Activated naive CD8-positive, alpha-beta T cell treated with anti-CD3 and anti-CD28 coated beads for 36 hours (primary cell): ENCODE data around the gene CALD1. TPM values are rescaled to one million over a fixed set of nuclear protein-coding genes. Genes with fewer than 3 reads are reported as not detected.
A peak's percentile ranks its signal among the peaks of the same experiment; 100 is the strongest.

Experiments
- DNase-seq: peaks from one replicate; pipeline ENCODE4 v3.0.0; 2021
- H3K27ac Mint-ChIP-seq: one replicate; pipeline ENCODE4 v1.8.0; 2022; ENCODE audit warnings: mild to moderate bottlenecking, moderate library complexity, mixed read lengths
- H3K27me3 Mint-ChIP-seq: one replicate; pipeline ENCODE4 v1.8.0; 2022; ENCODE audit warnings: mild to moderate bottlenecking, mixed read lengths
- H3K36me3 Mint-ChIP-seq: one replicate; pipeline ENCODE4 v1.8.0; 2021; ENCODE audit warnings: mild to moderate bottlenecking, mixed read lengths
- H3K4me1 Mint-ChIP-seq: one replicate; pipeline ENCODE4 v1.8.0; 2021; ENCODE audit warnings: mixed read lengths
- H3K4me3 Mint-ChIP-seq: one replicate; pipeline ENCODE4 v1.8.0; 2022; ENCODE audit warnings: mild to moderate bottlenecking, moderate library complexity, mixed read lengths
- H3K9me3 Mint-ChIP-seq: one replicate; pipeline ENCODE4 v1.8.0; 2022; ENCODE audit warnings: mixed read lengths
- total RNA-seq, 2 experiments: library from RNA; stranded (reverse); gene quantifications; one replicate each; pipeline ENCODE4 v1.2.3, GENCODE V29; 2021

The CALD1 gene
- total RNA-seq, 2 experiments from 2014 or later: 1.1 TPM

DNA sequence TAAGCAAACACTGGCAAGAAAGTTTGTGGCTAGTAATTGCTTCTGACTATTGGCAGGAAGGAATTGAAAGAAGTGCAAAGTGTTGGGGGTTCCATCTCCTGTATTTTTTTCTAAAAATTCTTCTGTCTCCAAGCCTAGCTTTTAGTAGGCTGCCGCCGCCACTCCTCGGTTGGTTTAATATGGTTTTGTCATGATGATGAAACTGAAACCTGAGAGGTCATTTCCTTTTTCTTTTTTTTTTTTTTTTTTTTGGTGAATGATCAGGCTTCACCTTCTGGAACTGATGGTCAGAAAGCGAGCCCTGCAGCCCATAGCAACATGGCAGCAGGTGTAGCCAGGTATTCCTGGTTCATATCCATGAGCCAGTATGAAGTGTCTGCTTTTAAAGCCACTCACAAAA, 131.5 kb downstream of the CALD1 start:
- Mint-ChIP-seq H3K4me3 (no peak overlapping the region), H3K27me3 (no peaks in the 10 kb centered on the region), H3K27ac (no peak overlapping the region), H3K4me1 (peaks cover 7% of the 10 kb centered on the region), H3K36me3 (no peaks in the 10 kb centered on the region), H3K9me3 (no peaks in the 10 kb centered on the region)
- DNase-seq: no peak

DNA sequence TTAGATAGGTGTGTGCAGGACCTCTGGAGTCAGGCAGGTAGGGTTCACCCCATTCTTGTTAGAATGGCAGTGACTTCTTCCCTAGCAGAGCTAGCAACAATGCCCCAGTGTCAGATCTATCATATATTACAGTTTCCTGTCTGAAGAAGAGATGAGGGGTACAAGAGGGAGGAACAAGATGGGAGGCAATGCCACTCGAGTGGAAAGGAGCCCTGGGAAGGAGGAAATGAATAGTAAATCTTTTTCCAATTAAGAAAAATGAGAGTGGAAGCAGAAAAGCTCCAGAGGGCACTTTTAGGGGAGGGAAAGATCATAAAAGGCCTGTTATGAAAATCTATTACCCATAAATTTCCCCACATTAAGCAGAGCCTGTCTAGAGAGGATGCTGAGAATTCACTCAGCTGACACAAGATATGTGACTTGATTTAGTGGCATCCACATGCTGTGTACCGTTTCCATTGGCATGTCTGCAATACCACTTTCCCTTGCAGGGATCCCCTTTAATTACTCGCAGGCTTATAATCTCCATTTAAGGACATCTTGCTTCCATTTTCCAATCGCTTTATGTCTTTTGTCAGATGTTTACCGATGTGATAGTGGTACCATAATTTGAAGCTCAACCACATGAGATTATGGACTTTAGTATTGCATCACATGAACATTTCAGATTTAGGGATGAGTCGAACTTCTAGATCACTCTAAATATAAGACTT, 136.9 kb downstream of the CALD1 start:
- Mint-ChIP-seq H3K27ac (no peak overlapping the region), H3K27me3 (no peaks in the 10 kb centered on the region), H3K4me3 (no peak overlapping the region), H3K36me3 (no peaks in the 10 kb centered on the region), H3K9me3 (no peaks in the 10 kb centered on the region), H3K4me1 (peaks cover 16% of the 10 kb centered on the region)
- no peak for DNase-seq

DNA sequence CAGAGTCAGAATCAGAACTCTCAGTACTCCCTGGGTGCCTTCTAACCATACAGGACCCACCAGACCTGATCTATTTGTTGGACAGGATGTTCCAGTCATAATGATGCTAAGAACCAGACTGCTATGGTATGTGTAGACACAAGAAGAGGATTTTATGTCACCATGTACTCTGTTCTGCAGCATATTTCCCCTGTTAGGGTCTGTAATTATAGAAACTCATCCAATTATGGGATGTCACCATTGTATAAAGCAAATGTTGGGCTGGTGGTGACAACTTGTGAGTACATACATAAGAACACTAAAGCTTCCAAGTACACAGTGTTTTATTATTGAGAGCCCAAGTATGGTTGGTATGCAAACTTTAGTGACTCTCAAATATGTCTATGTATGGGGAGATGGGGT, 139.8 kb downstream of the CALD1 start:
- H3K27ac Mint-ChIP-seq: no peak overlapping the region
- H3K4me3 Mint-ChIP-seq: no peak overlapping the region
- no peak for DNase-seq
- H3K36me3 Mint-ChIP-seq: no peaks in the 10 kb centered on the region
- peaks cover 16% of the 10 kb centered on the region for H3K4me1 Mint-ChIP-seq
- no peaks in the 10 kb centered on the region for H3K27me3 Mint-ChIP-seq
- no peaks in the 10 kb centered on the region for H3K9me3 Mint-ChIP-seq

DNA sequence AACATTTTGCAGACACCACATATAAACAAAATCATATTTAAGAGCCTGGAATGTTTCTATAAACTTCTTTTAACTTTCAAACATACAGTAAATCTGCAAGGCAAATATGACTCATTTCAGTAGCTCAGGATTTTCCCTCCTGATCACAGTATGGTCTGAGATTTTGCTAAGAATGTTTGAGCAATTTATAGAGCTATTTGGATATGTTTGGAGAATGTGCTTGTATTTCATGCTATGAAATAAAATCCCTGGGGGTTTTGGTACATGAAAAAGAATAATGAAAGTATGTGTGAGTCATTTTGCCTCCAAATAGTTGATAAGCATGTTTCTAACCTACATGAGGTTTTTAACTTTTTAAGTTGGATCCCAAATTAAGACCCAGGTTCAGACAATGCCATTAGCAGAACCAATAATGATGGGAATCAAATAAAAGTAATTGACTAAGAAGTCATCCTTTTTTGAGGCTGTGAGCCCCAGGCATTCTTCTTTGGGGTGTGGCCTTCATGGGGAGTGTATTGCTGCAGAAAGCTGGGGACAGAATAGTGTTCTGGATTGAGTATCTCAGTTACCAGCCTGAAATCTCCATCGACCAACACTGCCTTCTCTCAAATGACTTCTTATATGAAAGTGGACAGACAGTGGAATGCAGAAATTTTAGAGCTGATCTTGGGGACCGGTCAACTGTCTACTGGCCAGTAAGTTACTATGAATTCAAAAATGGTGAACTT, 140.8 kb downstream of the CALD1 start:
- Mint-ChIP-seq H3K4me1 (peaks cover 16% of the 10 kb centered on the region), H3K36me3 (no peaks in the 10 kb centered on the region), H3K27me3 (no peaks in the 10 kb centered on the region), H3K27ac (peak overlapping the region; percentile 8), H3K4me3 (no peak overlapping the region), H3K9me3 (peaks cover 1% of the 10 kb centered on the region)
- DNase-seq: no peak

DNA sequence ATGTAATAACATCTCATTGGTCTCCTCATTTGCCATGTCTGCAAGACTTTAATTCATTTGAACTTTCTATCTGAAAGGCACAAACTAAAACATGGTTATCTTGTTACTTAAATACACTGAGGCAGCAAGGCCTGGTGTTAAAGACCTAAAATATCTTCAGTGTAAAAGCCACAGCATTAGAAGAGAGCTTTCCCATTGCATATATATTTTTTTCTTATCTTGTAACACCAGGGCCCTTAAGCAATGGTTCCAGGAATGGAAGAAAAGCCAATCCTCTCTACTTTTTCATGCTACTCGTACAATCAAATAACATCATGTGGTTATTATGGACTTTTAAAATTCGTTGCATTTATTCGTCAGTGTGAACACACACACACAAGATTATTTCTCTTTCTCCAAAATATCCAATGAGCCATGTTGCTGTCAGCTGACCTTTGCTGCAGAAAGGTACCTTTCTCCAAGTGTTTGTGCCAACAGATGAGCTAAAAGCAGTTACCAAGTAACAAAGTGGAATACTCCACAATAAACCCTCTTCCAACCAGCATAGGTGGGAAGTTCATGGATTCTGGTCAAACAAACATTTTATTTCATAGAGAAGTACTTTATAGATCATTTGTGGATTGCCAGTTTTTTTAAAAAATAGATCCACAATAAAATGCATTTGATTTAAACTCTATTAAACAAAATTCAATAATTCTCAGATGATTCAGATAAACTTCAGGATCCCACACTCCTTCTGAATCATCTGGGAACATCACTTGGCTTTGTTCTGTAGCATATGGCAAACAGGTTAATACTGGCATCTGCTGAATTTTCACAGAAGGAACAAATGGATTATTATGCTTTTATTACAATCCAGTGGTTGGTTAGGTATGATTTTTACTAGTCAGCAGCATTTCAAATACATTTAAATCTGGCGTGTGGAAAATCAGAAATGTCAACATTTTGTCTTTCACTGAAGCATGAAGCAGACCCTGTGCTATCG, 143.6 kb downstream of the CALD1 start:
- Mint-ChIP-seq H3K4me1 (peaks cover 16% of the 10 kb centered on the region), H3K36me3 (no peaks in the 10 kb centered on the region), H3K27ac (no peak overlapping the region), H3K4me3 (no peak overlapping the region), H3K9me3 (peaks cover 2% of the 10 kb centered on the region), H3K27me3 (no peaks in the 10 kb centered on the region)
- no peak for DNase-seq

DNA sequence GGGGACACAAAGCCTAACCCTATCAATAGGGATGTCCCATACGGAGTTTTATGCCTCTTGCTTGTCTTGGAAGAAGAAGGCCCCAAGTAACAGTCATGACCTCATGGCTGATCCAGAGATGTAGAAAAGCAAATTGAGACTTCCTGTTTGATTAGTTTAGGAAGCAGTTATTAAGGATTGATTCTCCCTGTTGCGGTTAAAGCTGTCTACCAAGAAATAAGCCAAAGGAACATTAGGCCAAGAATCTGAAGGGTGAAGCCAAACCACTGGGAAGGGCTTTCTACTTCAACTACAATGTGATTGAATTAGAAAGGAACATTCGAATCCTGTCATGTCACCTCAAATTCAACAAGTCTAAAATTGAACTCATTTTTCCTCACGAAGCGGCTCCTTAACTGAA, 146.3 kb downstream of the CALD1 start:
- Mint-ChIP-seq H3K4me1 (peaks cover 1% of the 10 kb centered on the region), H3K9me3 (peaks cover 2% of the 10 kb centered on the region), H3K36me3 (no peaks in the 10 kb centered on the region), H3K4me3 (no peak overlapping the region), H3K27me3 (no peaks in the 10 kb centered on the region), H3K27ac (no peak overlapping the region)
- DNase-seq: no peak

DNA sequence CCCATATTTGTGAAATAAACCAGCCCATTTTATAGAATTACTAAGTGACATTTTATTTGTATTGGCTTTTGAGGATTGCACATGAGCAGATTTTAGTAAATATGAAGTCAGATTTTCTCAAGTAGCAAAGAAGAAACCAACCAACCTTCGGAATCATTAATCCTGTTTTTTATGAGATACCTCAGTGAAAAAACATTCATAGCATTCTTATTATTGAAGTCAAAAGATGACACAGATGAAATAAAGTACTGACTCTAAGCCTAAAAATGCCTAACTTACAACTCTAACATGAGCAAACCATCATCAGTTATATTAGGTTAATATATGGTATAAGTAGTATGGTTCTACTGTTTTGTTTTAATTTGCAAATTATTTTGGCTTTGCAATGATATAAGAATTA, 147.0 kb downstream of the CALD1 start:
- no peaks in the 10 kb centered on the region for H3K4me1 Mint-ChIP-seq
- H3K9me3 Mint-ChIP-seq: peaks cover 2% of the 10 kb centered on the region
- no peak for DNase-seq
- no peak overlapping the region for H3K4me3 Mint-ChIP-seq
- no peaks in the 10 kb centered on the region for H3K36me3 Mint-ChIP-seq
- H3K27ac Mint-ChIP-seq: no peak overlapping the region
- no peaks in the 10 kb centered on the region for H3K27me3 Mint-ChIP-seq

DNA sequence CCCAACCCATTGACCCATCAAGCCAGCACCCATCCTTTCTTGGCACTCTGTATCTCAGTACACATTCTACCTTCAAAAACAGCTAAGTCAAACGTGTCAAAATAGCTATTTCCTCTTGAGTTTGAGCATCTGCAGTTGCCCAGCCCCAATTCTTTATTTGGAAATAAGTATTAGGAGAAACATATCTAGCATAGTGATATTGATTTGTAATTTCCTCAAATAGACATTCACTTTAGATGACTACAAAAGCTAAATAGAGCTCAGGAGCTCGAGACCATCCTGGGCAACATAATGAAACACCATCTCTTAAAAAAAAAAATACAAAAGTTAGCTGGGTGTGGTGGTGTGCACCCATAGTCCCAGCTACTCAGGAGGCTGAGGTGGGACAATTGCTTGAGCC, 147.6 kb downstream of the CALD1 start:
- Mint-ChIP-seq H3K27ac (no peak overlapping the region), H3K27me3 (no peaks in the 10 kb centered on the region), H3K9me3 (peaks cover 2% of the 10 kb centered on the region), H3K4me3 (no peak overlapping the region), H3K4me1 (no peaks in the 10 kb centered on the region), H3K36me3 (no peaks in the 10 kb centered on the region)
- DNase-seq: no peak

DNA sequence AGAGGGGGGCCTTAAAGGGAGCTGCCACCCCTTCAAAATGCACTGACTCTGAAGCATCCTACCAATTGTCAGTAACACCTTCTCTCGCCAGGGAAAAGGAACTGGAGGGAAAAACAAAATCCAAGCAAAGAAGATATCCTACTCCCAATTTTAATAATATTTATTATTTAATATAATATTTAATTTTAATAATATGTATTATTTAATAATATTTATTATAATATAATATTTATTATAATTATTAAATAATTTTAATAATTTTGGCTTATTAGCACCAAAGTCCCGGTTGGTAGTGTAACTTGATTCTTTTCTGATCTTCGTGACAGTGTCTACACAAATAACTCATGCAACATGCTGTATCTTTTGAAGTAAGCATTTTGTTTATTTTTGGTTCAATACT, 148.3 kb downstream of the CALD1 start:
- peaks cover 2% of the 10 kb centered on the region for H3K9me3 Mint-ChIP-seq
- no peak overlapping the region for H3K27ac Mint-ChIP-seq
- H3K4me1 Mint-ChIP-seq: no peaks in the 10 kb centered on the region
- no peak overlapping the region for H3K4me3 Mint-ChIP-seq
- DNase-seq: no peak
- no peaks in the 10 kb centered on the region for H3K36me3 Mint-ChIP-seq
- H3K27me3 Mint-ChIP-seq: no peaks in the 10 kb centered on the region

DNA sequence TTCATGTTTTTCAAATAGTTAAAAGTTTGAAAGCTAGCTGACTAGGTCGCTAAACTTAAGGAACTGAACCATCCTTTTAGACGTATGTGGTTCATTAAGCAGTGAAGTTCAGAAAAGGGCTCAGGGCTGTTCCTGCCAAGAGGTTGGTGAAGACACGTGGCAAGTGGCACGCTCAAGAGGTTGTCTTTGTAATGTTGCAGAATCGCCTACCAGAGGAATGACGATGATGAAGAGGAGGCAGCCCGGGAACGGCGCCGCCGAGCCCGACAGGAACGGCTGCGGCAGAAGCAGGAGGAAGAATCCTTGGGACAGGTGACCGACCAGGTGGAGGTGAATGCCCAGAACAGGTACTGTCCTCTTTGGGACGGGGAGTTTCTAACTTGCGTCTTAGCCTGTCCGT, 149.1 kb downstream of the CALD1 start:
- no peak for DNase-seq
- Mint-ChIP-seq H3K27me3 (no peaks in the 10 kb centered on the region), H3K36me3 (no peaks in the 10 kb centered on the region), H3K4me3 (no peak overlapping the region), H3K27ac (no peak overlapping the region), H3K9me3 (peaks cover 2% of the 10 kb centered on the region), H3K4me1 (no peaks in the 10 kb centered on the region)

DNA sequence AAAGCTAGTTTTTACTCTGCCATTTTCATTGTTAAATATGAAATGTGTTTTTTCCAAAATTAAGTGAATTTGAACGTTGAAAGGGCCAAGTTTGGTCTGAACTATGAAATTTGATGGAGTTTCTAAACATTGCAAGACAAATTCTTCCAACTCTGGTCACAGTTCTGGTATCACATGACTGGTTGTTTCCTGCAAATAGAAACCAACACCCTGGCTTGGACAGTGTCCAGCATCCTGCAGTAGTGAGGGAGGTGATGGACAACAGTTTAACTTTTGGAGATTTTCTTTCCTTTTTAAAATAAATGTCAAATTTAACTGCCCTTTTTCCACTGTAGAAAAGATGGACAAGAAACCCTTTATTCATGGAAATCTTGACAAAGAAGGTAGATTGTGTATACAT, 152.1 kb downstream of the CALD1 start:
- H3K27ac Mint-ChIP-seq: no peak overlapping the region
- H3K9me3 Mint-ChIP-seq: no peaks in the 10 kb centered on the region
- H3K36me3 Mint-ChIP-seq: no peaks in the 10 kb centered on the region
- H3K4me1 Mint-ChIP-seq: peaks cover 3% of the 10 kb centered on the region
- no peaks in the 10 kb centered on the region for H3K27me3 Mint-ChIP-seq
- DNase-seq: no peak
- H3K4me3 Mint-ChIP-seq: no peak overlapping the region

DNA sequence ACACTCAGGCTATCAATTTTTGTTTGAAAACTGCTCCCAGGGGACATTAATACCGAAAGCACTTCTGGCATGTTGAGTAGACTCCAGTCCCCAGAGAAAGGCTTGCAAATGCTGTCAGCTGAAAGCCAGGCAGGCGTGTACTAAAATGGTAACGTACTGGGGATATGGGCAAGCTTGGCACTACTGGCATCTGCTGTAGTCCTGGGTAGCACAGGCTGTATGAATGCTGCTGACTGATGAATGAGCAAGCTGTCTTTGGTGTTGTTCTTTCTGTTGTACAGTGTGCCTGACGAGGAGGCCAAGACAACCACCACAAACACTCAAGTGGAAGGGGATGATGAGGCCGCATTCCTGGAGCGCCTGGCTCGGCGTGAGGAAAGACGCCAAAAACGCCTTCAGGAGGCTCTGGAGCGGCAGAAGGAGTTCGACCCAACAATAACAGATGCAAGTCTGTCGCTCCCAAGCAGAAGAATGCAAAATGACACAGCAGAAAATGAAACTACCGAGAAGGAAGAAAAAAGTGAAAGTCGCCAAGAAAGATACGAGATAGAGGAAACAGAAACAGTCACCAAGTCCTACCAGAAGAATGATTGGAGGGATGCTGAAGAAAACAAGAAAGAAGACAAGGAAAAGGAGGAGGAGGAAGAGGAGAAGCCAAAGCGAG, 153.4 kb downstream of the CALD1 start:
- Mint-ChIP-seq H3K27me3 (no peaks in the 10 kb centered on the region), H3K36me3 (no peaks in the 10 kb centered on the region)

DNA sequence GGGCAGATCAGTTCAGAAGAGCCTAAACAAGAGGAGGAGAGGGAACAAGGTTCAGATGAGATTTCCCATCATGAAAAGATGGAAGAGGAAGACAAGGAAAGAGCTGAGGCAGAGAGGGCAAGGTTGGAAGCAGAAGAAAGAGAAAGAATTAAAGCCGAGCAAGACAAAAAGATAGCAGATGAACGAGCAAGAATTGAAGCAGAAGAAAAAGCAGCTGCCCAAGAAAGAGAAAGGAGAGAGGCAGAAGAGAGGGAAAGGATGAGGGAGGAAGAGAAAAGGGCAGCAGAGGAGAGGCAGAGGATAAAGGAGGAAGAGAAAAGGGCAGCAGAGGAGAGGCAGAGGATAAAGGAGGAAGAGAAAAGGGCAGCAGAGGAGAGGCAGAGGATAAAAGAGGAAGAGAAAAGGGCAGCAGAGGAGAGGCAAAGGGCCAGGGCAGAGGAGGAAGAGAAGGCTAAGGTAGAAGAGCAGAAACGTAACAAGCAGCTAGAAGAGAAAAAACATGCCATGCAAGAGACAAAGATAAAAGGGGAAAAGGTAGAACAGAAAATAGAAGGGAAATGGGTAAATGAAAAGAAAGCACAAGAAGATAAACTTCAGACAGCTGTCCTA, 154.1 kb downstream of the CALD1 start:
- no peak for DNase-seq
- Mint-ChIP-seq H3K27me3 (no peaks in the 10 kb centered on the region), H3K27ac (no peak overlapping the region), H3K4me1 (peaks cover 3% of the 10 kb centered on the region), H3K4me3 (no peak overlapping the region), H3K9me3 (no peaks in the 10 kb centered on the region), H3K36me3 (no peaks in the 10 kb centered on the region)

More for the DNA sequence above, 153.4 kb downstream of the CALD1 start:
- H3K27ac Mint-ChIP-seq: no peak overlapping the region
- peaks cover 3% of the 10 kb centered on the region for H3K4me1 Mint-ChIP-seq
- no peak for DNase-seq
- no peaks in the 10 kb centered on the region for H3K9me3 Mint-ChIP-seq
- no peak overlapping the region for H3K4me3 Mint-ChIP-seq

DNA sequence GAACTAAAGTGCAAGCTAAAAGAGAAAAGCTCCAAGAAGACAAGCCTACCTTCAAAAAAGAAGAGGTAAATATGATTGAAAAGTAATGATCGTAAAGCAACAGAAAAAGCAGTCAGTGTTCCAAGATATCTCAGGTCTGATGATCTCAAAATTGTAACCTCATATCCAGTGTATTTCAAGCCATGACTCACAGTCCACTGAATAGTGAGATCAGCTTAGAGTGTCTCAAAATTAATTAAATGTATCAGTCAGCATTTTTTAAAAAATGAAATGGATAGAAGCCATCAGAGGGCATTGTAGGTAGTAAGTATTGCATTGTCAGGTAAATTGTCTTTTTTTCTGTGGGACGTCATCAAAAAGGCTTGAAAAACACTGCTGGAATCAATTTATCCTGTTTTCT, 156.3 kb downstream of the CALD1 start:
- no peaks in the 10 kb centered on the region for H3K27me3 Mint-ChIP-seq
- H3K9me3 Mint-ChIP-seq: no peaks in the 10 kb centered on the region
- H3K4me1 Mint-ChIP-seq: peaks cover 3% of the 10 kb centered on the region
- H3K36me3 Mint-ChIP-seq: no peaks in the 10 kb centered on the region
- no peak overlapping the region for H3K4me3 Mint-ChIP-seq
- H3K27ac Mint-ChIP-seq: no peak overlapping the region
- no peak for DNase-seq
